ENCODE measurements around the gene PLPPR2.

GRCh38 chr19:11345122-11345803, 10.0 kb upstream of the PLPPR2 start:
- peak; percentile 1; the same call in 1 of the 2 replicates for TF ChIP-seq CTCF (IDR thresholded peaks at IDR 0.05)
- TF ChIP-seq ZFX (IDR thresholded peaks at IDR 0.05; ENCODE audit: borderline replicate concordance) = no peak

Data from 22Rv1 (cell line).